ENCODE measurements around the gene ADRA2C. TPM values are rescaled to one million over a fixed set of nuclear protein-coding genes. Genes with fewer than 3 reads are reported as not detected.
"Not testable (repeated sequence)": the region's sequence is repeated elsewhere in the genome, so short reads cannot be mapped to it uniquely, and the experiment has no call there.

The ADRA2C gene
- total RNA-seq, 2 experiments from 2014 or later = not detected

DNA sequence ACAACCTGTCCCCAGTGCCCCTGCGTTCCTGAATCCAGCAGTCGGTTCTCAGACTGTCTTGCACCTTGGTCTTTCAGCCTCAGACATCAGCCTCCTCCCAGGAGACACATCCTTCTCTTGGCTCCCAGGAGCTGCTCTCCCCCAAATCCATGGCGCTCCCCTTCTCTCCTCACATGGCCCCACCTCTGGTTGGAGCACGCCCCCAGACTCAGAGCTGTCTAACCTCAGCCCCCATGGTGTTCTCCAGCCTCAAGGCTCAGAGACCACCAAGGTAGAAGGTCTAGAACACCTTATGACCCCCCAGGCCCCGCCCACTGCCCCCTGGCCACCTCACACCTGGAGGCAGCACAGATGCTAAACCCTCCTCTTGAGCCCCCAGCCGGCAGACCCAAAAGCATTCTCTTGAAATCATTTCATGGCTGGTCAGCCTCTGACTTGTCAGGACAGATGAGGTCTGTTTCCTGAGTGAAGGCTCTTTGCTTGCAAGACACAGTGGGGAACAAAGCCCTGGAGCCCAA lies 47.9 kb downstream of the ADRA2C start:
- ATAC-seq (no peak), DNase-seq (no peak)
- Mint-ChIP-seq H3K27ac (no peak overlapping the region), H3K36me3 (ENCODE audit: low read depth) (no peaks in the 10 kb centered on the region), H3K27me3 (peaks cover 3% of the 10 kb centered on the region), H3K4me3 (no peak overlapping the region), H3K4me1 (no peaks in the 10 kb centered on the region), H3K9me3 (ENCODE audit: low read depth) (no peaks in the 10 kb centered on the region)
- ChIA-PET CTCF (no interaction called here), POLR2A (no interaction called here)
- intact Hi-C loops (cut with DNase I, micrococcal nuclease) = no loop called here

DNA sequence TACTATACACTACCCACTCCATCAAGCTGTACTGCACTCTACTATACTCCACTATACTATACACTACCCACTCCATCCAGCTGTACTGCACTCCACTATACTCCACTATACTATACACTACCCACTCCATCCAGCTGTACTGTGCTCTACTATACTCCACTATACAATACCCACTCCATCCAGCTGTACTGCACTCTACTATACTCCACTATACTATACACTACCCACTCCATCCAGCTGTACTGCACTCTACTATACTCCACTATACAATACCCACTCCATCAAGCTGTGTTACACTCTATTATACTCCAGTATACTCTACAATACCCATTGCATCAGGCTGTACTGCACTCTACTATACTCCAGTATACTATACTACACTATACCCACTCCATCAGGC lies 48.7 kb downstream of the ADRA2C start:
- H3K27me3 Mint-ChIP-seq; POLR2A ChIA-PET; ATAC-seq; H3K27ac Mint-ChIP-seq; H3K36me3 Mint-ChIP-seq (ENCODE audit: low read depth); H3K9me3 Mint-ChIP-seq (ENCODE audit: low read depth); DNase-seq; H3K4me1 Mint-ChIP-seq; CTCF ChIA-PET; H3K4me3 Mint-ChIP-seq; intact Hi-C loops (cut with DNase I, micrococcal nuclease): not testable (repeated sequence)

DNA sequence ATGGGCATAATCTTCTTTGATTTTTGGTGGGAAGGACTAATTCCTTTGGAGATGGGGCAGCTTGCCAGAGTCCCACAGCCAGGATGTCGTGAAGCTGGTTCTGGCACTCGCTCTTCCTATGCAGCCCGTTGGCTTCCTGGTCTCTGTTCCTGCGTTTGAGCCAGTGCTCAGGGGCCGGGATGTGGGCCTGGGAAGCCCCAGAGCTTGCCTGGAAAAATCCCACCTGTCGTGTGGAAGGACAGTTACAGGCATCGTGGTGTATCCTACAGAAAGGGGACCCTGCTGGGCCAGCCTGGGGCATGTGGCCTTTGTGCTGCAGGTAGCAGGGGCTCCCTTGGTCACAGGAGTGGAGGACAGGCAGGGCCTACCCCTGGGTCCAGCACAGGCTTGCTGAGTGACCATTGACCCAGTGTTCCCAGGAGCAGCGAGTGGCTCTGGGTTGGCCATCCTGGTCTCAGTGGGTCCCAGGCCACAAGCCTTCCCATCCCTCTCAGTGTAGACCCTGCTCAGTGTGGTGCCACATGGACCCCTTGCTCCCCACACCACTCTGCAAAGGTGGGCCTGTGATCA lies 50.2 kb downstream of the ADRA2C start:
- intact Hi-C loops (cut with DNase I, micrococcal nuclease) = no loop called here
- Mint-ChIP-seq H3K27me3 (no peaks in the 10 kb centered on the region), H3K4me3 (no peak overlapping the region), H3K36me3 (ENCODE audit: low read depth) (no peaks in the 10 kb centered on the region), H3K9me3 (ENCODE audit: low read depth) (no peaks in the 10 kb centered on the region), H3K27ac (no peak overlapping the region), H3K4me1 (no peaks in the 10 kb centered on the region)
- POLR2A ChIA-PET = no interaction called here
- ATAC-seq (no peak), DNase-seq (no peak)
- CTCF ChIA-PET = no interaction called here

DNA sequence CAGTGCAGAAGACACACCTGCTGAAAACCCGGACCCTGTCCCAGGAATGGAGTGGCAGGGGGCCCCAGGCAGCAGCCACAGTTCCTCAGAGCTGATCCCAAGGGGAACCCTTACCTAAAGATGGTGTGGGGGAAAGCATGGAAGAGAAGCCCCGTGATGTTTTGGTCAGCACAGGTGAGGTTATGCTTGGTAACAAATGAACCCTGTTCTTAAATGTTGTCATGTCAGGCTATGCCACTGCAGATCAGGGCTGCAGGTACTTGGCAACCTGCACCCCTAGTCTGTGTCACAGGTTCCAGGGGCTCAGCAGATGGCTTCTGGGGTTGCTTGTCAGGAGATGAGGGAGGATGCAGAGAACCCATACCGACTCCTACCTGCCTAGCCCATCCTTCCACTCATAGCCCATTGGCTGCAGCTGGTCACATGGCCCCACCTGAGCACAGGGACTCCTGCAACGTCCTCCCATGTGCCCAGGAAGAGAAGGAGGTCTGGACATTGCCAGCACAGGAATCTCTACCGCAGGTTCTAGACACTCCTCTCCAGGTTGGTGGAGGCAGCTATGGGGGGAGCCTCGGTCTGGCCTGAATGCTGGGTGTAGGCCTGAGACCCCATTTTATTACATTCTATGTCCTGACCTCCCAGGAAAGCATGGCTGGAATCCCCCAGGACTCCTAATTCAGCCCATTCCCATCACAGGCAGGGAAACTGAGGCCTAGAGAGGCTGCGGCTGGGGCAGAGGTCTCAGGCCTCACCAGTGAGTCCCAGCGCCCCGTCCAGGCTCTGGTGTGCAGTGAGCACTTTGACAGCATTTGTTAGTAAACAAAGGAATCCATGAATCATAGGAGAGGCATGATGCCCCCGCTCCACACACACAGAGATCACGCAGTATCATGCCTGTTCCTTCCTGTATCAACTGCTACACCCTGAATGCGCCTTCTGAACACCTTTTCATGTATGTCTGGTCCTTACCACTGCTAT lies 51.1 kb downstream of the ADRA2C start:
- ChIA-PET POLR2A (no interaction called here), CTCF (no interaction called here)
- no peak for ATAC-seq

More for the DNA sequence above, 51.1 kb downstream of the ADRA2C start:
- no peak overlapping the region for H3K4me3 Mint-ChIP-seq
- no peak for DNase-seq
- no peaks in the 10 kb centered on the region for H3K9me3 Mint-ChIP-seq (ENCODE audit: low read depth)
- no peaks in the 10 kb centered on the region for H3K27me3 Mint-ChIP-seq
- intact Hi-C loops (cut with DNase I, micrococcal nuclease) = no loop called here
- H3K27ac Mint-ChIP-seq = no peak overlapping the region
- no peaks in the 10 kb centered on the region for H3K4me1 Mint-ChIP-seq
- no peaks in the 10 kb centered on the region for H3K36me3 Mint-ChIP-seq (ENCODE audit: low read depth)

Other genes starting within 250 kb of the ADRA2C start
- gene LRPAP1, start 234.0 kb upstream of the ADRA2C start, total RNA-seq = 10 to 100 TPM; 50.8 to 53.4 TPM